DOHH2 (cell line): ENCODE data around the gene SHC4.

Experiments
- CTCF ChIP-seq: fragments of 200-600 bp; sonication (generic); IDR thresholded peaks from one replicate; pipeline ENCODE4 v1.5.1; 2014; ENCODE audit warnings: antibody characterized with exemption, mild to moderate bottlenecking, low read depth, low read length; ENCODE audit not compliant: poor library complexity, severe bottlenecking
- EZH2phosphoT487 ChIP-seq: fragments of 200-600 bp; sonication (generic); IDR thresholded peaks from 2 replicates; pipeline ENCODE4 v1.6.1; 2017; ENCODE audit warnings: borderline replicate concordance, mild to moderate bottlenecking, antibody characterized with exemption, low read length, moderate library complexity, mixed read lengths

- no peak for TF ChIP-seq CTCF
- TF ChIP-seq EZH2phosphoT487: no peak
Measured at GRCh38 chr15:48777645-48778330, 185.9 kb downstream of the SHC4 start.
